Fibroblast of skin of right quadriceps (primary cell): ENCODE measurements around the gene PARD3.
"Not testable (repeated sequence)": the region's sequence is repeated elsewhere in the genome, so short reads cannot be mapped to it uniquely, and the experiment has no call there.

Source experiments
- DNase-seq: peaks from one replicate; pipeline ENCODE4 v3.0.0-alpha.2; 2013

PARD3 gene

DNA sequence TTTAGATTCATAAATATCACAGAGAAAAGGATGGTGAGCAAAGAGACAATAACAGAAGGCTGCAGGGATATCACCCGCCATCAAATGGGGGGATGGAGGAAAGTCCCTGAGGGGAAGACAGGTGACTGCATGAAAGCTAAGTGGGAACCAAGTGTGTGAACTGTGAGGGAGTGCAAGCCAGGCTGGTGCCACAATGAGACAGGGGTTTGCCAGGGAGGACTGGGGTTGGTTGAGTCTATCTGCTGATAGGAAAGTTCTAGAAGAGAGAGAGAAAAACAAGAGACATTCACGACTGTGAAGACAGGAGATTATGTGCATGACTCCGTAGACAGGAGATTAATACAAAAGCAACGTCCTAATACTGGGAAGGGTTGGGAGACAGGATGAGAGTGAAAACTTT, 376.4 kb downstream of the PARD3 start:
- DNase-seq: no peak

DNA sequence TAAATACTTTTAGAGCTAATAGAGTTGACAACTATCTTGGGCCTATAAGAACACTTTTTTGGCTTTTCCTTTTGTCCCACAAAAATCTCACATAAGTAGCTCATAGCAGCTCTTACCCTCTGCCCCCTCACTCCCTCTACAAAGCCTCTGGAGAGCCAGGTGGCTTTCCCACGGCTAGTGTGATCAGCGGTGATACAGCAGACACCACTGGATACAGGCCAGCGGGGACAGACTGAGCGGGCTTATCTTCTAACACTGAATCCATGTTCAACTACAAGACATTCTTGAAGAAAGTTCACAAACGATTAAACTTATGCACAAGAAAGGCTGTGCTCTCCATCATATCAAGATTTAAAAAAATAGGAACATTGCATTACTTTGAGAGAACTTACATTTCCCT, 377.2 kb downstream of the PARD3 start:
- no peak for DNase-seq

GRCh38 chr10:34434119-34434594, 380.9 kb downstream of the PARD3 start:
- peak; percentile 75 for DNase-seq

DNA sequence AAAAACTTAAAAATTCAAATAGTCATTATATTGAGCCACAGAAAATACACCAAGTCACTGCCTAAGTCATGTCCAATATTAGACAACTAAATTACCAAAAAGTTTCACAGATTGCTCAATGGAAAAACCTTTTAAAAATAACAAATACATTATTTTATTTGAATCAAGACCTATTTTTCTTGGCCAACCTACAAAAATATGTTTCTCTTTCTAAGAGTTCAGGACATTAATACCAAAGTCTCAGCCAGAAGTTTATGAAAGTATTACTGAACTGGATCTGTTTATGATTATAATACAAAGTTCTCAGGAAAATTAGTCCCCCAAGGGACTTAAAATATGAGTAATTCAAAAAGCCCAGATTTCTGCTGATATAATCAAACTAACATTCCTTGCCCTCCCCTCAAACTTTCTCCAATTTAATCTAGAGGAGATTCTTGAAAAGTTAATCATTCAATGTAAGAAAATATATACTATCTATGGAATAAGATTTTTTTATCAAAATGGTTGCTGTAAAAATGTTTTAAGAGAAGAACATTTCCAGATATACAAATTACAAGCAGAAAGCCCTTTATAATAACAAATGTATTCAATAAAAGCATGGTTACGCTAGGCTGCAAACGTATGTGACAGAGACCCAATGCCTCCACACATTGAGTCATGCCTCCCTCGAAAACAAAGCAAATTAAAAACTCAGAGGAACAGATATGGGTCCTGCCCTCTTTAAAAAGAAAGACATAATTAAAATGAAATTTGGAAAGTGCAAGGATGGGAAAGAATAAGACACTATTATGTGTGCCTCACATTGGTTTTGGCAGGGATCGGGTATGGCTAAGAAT, 381.6 kb downstream of the PARD3 start:
- DNase-seq: peak; percentile 93

DNA sequence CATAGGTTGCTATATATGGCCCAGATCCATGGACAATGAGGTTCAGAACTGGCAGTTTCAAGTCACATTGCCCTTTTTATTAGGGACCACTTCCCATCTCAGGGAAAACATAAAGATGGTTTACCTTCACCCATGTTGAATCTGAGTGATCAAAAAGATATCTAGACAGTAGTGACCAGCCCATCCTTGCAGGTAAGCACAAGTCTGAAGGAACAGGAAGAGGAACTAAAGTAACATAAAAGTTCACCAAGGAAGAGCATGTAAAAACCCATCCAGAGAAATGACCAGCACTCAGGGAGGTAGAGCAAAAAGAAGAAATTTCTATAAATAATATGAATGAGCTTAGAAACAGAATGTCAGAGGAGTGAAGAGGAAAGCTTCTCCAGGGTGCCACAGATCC, 382.5 kb downstream of the PARD3 start:
- no peak for DNase-seq

DNA sequence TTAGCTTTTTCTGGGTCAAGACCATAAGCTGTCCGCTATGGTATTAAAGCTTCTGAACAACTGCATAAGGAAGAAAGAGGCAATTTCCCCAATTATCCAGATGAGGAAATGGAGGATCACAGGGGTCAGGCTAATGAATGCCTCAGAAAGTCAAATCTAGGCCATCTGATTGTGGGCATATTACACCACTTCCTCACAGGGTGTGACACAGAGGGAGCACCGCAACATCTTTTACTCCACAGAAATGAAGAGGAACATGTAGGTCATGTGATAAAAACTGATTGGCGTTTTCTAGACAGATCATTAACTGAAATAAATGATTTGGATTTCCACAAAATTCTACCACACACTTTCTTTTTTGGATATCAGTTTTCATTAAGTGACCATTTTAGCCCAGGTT, 384.4 kb downstream of the PARD3 start:
- DNase-seq: no peak

DNA sequence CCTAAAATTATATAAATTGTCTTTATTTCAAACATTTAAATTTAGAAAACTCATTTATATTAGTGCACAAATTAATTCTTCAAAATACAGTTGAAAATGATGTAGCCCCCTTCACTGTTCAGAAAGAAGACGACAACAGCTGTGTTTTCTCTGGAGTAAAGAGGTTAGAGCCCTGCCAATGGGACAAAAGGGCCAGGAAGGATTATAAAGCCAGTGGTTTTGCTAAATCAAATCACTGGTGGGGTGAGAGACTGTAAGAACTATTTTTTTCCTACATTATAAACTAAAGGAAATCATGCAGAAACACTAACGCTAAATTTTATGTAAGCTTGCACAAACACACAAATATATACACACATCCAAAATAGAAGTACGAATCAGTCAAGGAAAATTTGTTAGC, 386.6 kb downstream of the PARD3 start:
- DNase-seq: no peak

DNA sequence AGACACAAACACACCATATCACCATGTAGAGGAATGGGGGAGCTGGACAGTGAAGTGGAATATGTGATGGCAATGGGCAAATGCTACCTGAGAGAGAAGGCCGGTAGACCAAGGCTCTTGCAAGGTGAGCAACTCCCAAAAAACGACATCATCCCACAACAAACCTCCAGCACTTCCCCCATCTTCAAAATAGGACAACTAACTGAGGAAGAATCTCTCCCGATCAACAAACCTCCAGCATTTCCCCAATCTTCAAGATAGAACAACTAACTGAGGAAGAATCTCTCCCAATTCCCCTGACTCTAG, 387.2 kb downstream of the PARD3 start:
- no peak for DNase-seq

DNA sequence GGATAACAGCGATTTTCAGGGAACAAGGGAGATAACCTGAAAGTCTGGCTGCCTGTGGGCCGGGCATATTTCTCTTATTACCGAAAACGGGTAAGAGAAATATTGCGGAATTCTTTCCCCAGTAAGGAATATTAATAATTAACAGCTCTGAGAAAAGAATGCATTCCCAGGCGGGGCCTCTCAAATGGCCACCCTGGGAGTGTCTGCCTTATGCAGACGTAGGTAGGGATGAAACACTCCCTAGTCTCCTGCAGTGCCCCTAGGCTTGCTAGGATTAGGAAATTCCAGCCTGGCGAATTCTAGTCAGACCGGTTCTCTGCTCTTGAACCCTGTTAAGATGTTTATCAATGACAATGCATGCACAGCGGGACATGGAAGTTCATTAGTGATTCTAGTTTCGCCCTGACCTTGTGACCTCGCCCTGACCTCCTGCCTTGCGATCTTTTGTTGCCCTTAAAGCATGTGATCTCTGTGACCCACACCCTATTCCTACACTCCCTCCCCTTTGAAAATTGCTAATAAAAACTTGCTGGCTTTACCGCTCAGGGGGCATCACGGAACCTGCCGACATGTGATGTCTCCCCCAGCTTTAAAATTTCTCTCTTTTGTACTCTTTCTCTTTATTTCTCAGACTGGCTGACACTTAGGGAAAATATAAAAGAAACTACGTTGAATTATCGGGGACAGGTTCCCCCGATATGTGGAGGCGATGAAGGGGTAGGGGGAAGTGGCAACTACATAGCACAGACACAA, 387.8 kb downstream of the PARD3 start:
- not testable (repeated sequence) for DNase-seq

GRCh38 chr10:34426538-34427157, 388.4 kb downstream of the PARD3 start:
- not testable (repeated sequence) for DNase-seq

GRCh38 chr10:34426041-34426440, 389.1 kb downstream of the PARD3 start:
- no peak for DNase-seq

DNA sequence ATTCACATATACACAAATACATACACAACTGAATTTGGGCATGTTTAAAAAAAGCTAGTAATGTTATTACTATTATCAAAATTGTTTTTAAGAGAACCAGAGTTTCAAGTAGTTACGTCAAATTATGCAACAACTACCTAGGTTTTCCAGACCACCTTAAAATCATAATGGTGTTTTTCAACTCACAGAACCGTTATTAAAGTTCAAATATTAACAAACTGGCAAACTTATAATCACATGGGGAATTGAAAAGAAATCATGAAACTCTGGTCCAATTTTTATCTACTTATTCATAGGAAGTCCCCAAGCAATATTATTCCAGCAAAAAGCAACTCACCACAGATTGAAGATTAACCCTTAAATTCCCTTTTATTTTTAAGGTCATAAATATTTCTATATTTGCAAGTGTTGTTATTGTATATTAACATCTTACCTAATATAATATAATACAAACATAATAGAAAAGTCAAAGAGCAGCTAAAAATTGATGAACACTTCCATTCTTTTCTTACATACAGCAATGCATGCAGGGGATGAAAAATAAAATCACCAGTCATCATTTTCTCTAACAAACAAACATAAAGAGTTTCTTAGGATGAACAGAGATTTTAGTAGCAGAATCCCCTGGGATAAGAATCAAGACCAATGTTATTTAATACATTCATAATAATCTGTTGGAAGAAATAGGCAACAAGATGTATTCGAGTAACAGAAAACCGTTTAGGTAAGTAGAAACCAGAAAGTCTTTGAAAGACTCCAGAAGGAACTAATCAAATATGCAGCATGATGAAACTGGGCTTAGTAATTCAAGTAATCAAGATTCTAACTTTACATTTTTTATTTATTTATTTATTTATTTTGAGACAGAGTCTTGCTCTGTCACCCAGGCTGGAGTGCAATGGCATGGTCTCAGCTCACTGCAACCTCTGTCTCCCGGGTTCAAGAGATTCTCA, 391.1 kb downstream of the PARD3 start:
- DNase-seq: no peak

GRCh38 chr10:34420795-34421194, 394.3 kb downstream of the PARD3 start:
- DNase-seq: no peak

DNA sequence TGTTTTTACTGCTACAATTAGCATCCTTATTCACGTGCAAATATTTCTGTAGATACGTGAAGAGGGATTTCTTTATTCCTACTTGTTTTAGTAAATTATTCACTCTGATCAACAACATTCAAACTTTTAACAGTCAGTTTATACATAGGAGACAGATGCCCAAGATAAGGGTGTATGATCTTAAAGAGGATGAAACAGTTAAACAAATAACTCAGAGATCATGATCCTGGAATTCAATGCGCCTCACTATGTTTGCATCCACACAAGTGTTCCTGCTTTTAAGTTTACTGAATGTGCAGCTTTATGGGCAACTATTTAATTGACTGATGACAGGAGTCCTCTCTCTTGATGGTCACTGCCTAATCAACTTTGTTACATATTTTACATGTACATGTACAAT, 394.8 kb downstream of the PARD3 start:
- DNase-seq: no peak

DNA sequence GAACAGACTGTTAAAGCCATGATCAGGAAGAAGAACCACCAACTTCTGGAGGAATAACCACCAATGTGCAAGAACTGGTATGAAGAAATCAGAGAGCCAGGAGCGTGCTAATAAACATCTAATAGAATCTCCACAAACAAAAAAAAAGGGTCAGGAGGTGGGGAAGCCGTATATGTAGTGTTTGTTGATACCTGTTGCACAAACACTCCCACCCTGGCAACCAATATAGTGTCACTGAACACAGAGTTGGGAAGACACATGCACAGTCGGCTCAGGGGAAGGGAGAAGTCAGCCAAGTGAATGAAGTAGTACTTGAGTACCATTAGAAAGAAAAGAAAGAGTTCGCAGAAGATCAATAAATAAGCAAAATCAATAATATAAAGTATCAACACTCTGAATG, 400.1 kb downstream of the PARD3 start:
- DNase-seq: no peak

DNA sequence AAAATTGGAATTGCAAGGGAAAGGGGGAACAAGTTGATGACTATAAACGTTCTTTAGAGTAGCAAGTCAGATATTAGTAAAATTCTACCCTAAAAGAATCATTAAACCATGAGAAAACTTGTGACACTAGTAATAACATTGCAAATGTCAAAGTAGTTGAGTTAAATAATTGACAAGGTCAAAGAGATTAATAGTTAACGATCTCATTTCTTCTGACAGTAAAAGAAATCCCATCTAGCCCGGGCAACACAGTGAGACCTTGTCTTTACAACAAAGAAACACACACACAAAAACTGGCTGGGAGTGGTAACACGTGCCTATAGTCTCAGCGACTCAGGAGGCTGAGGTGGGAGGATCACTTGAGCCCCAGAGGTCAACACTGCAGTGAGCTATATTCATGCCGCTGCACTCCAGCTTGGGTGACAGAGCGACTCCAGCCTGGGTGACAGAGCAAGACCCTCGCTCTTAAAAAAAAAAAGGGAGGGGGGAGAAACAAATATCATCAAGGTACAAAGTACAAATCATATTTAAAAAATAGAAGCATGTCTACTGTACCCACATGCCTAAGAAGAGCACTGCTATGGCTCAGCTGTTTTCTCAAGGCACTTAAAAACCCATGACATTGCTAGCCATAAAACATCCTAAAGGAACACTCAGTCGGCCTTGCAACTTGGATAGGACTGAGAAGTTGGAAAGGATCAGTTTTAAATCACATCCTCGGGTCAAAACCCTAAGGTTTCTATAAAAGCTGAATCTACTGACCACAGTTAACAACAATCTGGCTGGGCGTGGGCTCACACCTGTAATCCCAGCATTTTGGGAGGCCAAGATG, 401.1 kb downstream of the PARD3 start:
- DNase-seq: no peak

- no peak for DNase-seq
These were observed 401.9 kb downstream of the PARD3 start for GRCh38 chr10:34413214-34413613.

DNA sequence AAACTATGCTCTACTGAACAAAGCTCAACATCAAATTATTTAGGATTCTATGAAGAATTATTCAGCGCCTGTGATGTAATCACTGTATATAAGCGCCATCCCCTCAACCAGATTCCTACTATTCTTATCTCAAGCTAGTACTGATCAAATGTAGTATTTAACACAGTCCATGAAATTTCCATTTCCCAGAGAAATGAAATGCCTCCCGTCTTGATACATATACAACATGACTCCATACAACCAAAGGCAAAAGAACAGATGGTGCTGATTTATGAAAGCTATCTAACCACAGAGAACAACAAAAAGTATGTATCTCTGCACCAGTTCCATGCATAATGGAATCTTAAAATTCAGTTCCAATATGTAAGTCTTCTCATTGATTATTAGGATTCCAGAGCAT, 406.1 kb downstream of the PARD3 start:
- no peak for DNase-seq

- no peak for DNase-seq
These were observed 406.7 kb downstream of the PARD3 start for GRCh38 chr10:34408381-34408780.

GRCh38 chr10:34407324-34407805, 407.7 kb downstream of the PARD3 start:
- peak; percentile 66 for DNase-seq

- DNase-seq: no peak
These were observed 408.4 kb downstream of the PARD3 start for GRCh38 chr10:34406463-34407323.
